ENCODE results near the gene TIMP3.

TIMP3 gene

GRCh38 chr22:32829451-32829851 lies 27.9 kb downstream of the TIMP3 start:
- no peak for DNase-seq (ENCODE audit: low spot score)

- DNase-seq (ENCODE audit: low spot score): no peak
These were observed 29.0 kb downstream of the TIMP3 start for GRCh38 chr22:32830473-32830872.

- no peak for DNase-seq (ENCODE audit: low spot score)
These were observed 29.5 kb downstream of the TIMP3 start for GRCh38 chr22:32830957-32831356.

GRCh38 chr22:32831584-32831983 lies 30.1 kb downstream of the TIMP3 start:
- no peak for DNase-seq (ENCODE audit: low spot score)

- DNase-seq (ENCODE audit: low spot score): no peak
These were observed 30.7 kb downstream of the TIMP3 start for GRCh38 chr22:32832174-32832573.

GRCh38 chr22:32836280-32837123 lies 35.0 kb downstream of the TIMP3 start:
- peak; percentile 33 for DNase-seq (ENCODE audit: low spot score)

GRCh38 chr22:32837142-32837541 lies 35.6 kb downstream of the TIMP3 start:
- DNase-seq (ENCODE audit: low spot score): no peak

- no peak for DNase-seq (ENCODE audit: low spot score)
These were observed 36.3 kb downstream of the TIMP3 start for GRCh38 chr22:32837803-32838202.

- DNase-seq (ENCODE audit: low spot score): no peak
These were observed 38.5 kb downstream of the TIMP3 start for GRCh38 chr22:32839831-32840584.

GRCh38 chr22:32841175-32841574 lies 39.7 kb downstream of the TIMP3 start:
- DNase-seq (ENCODE audit: low spot score): no peak

GRCh38 chr22:32842486-32842885 lies 41.0 kb downstream of the TIMP3 start:
- no peak for DNase-seq (ENCODE audit: low spot score)

- no peak for DNase-seq (ENCODE audit: low spot score)
These were observed 41.8 kb downstream of the TIMP3 start for GRCh38 chr22:32843300-32843699.

- no peak for DNase-seq (ENCODE audit: low spot score)
These were observed 42.7 kb downstream of the TIMP3 start for GRCh38 chr22:32844251-32844650.

GRCh38 chr22:32846780-32847491 lies 45.4 kb downstream of the TIMP3 start:
- DNase-seq (ENCODE audit: low spot score): no peak

- DNase-seq (ENCODE audit: low spot score): no peak
These were observed 46.7 kb downstream of the TIMP3 start for GRCh38 chr22:32848226-32848625.

- no peak for DNase-seq (ENCODE audit: low spot score)
These were observed 48.0 kb downstream of the TIMP3 start for GRCh38 chr22:32849501-32849900.

- no peak for DNase-seq (ENCODE audit: low spot score)
These were observed 48.7 kb downstream of the TIMP3 start for GRCh38 chr22:32850157-32850556.

GRCh38 chr22:32850591-32851517 lies 49.3 kb downstream of the TIMP3 start:
- no peak for DNase-seq (ENCODE audit: low spot score)

GRCh38 chr22:32852395-32853251 lies 51.1 kb downstream of the TIMP3 start:
- DNase-seq (ENCODE audit: low spot score): no peak

GRCh38 chr22:32853662-32854061 lies 52.2 kb downstream of the TIMP3 start:
- no peak for DNase-seq (ENCODE audit: low spot score)
